HG03565 (cell line): Measurements from ENCODE around the gene LIPN.

ENCODE experiments used
- ATAC-seq: cut with Tn5 transposase; IDR thresholded peaks from one replicate; pipeline ENCODE4 v1.9.1; 2021; ENCODE audit warnings: mild to moderate bottlenecking, moderate library complexity; ENCODE audit not compliant: unreplicated experiment

The LIPN gene

DNA sequence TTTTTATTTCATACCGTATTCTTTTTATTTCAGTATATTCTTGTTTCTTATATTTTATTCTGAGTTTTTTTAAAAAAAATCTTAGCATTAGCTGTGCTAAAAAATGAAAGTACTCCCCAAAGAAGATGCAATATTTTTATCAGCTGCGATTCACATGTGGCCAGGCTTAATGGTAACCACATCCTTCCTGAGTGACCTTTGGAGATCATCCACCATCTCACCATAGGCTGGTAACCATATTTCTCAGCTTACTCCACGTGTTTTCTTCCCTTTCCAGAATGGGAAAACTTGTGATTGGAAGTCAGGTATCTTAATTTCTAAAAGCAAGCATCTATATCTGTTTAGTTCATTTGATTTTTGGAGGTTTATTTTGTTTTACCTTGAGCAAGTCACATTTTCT lies 23.9 kb downstream of the LIPN start:
- ATAC-seq = no peak

DNA sequence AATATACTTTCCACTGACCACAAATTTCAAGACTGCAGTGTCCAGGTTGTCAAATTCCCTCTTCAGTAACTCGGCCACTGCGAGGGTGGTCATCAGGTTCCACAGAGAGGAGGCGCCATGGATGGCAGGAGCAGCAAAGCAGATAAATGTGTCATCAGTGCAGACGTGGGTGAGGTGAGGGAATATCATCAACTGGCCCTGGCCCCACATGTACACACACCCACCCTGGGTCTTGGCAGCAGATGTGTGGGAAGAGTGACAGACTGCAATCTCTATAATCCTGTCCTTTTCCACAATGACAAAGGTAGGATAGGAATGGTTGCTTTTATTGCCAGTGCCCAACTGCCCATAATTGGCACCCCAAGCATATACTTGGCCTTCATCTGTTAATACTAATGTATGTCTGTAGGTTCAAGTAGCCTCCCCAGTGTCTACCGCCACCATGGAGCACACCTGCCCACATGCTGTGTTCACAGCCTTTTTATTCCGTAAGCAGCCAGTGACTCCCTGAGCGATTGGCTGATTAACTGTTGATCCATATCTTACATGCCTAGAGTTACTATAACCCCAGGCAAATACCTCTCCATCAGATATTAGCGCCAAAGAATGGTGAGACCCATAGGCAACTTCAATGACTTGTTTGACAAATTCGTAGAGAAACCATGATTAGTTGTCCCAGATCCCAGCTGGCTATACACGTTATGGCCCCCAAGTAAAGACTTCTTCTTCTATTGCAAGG lies 26.4 kb downstream of the LIPN start:
- ATAC-seq = no peak

DNA sequence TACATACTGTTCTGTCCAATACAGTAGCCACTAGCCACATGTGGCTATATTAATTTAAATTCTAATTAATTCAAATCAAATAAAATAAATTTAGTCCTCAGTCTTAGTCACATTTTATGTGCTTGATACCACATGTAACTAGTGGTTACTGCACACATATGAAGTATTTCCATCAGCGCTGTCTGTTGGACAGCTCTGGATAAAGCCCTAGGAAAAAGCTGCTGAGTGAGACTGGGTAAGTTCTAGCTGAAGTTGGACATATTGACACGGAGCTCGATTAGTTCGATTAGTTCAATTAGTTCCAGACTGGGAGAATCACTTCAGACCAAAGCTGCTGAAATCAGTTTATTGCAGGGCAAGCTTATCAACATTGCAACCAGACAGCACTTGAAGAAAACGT lies 27.6 kb downstream of the LIPN start:
- no peak for ATAC-seq

DNA sequence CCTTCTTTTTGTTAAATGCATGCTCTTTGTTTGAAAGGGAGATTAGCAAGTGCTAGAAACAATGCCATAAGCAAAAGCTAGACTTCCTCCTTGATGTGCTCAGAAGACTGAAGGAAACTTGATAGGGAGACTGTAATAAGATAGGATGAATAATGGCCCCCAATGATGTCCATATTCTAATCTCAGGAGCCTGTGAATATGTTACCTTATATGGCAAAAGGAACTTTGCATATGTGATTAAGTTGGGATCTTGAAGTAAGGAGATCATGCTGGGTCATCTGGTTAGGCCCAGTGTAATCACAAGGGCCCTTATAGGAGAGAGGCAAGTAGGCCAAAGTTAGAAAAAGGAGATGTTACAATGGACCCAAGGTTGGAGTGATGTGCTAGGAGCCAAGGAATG lies 29.1 kb downstream of the LIPN start:
- no peak for ATAC-seq

DNA sequence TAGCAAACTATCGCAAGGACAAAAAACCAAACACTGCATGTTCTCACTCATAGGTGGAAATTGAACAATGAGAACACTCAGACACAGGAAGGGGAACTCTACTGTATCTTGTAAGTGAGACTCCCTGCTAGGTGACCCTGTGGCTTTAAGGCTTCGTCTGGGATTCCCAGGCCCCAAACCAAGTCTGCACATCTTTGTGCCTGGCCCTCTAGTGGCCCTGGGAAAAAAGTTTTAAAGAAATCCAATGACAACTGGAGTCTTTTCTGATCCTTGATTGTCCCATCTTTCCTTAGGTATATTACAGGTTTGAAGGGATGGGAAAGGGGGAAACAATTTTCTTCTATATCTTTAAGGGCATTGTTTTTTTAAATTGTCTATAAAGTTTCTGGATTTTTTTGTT lies 32.1 kb downstream of the LIPN start:
- ATAC-seq = no peak

DNA sequence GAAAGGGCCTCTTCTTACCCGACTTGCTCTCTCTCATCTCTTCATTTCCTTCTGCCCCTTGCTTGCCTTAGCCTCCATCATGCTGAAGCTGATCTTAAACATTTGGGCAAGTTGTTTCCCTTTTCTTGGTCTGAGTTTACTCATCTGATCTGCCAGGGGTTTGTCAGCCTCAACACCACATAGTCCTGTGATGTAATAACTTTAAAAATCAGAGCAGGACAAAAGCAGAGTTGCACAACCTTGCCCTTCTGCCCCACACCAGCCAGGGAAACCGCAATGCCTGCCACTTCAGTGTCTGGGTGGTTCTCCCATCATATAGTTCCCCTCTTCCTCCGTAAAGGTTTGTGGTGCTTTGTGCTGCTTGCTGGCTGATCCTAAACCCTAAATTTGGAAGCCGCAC lies 32.8 kb downstream of the LIPN start:
- ATAC-seq = no peak

DNA sequence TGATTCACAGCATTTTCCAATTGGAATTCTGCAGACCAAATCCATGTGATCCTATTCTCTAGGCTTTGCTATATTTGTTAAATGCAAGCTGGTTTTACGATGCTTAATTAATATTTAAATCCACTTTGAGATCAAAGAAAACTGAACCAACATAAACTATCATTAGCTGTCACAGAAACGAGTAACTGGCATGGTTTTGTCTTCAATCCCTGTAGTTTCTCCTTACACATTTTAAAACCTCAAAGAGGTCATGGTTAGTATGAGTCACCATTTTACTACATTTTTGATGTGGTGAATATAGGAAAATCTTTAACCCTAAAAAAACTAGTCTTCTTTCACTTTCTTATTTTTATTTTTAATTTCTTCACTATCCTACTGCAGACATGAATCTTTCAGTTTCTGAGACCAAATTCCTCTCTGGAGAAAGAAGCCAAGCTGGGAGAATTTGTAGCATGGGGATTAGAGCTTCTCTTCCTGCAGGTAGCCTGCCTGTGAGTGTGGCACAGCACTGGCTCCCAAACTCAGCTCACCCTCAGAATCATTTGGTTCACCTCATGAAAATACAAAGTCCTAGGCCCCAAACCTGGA lies 34.0 kb downstream of the LIPN start:
- ATAC-seq = no peak

DNA sequence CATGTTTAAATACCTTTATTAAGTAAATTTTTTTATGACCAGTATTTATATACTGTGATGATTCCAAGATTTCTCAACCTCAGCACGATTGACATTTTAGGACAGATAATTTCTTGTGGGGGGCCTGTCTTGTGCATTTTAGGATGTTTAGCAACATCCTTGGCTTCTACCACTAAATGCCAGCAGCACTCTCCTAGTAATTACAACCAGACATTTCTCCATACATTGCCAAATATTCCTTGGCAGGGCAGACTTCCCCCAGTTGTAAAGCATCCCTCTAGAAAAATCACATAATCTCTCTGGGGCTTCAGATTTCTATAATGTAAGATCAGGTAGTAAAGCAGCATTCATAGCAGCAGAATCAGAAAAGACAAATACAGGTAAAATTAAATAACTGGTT lies 34.9 kb downstream of the LIPN start:
- no peak for ATAC-seq

DNA sequence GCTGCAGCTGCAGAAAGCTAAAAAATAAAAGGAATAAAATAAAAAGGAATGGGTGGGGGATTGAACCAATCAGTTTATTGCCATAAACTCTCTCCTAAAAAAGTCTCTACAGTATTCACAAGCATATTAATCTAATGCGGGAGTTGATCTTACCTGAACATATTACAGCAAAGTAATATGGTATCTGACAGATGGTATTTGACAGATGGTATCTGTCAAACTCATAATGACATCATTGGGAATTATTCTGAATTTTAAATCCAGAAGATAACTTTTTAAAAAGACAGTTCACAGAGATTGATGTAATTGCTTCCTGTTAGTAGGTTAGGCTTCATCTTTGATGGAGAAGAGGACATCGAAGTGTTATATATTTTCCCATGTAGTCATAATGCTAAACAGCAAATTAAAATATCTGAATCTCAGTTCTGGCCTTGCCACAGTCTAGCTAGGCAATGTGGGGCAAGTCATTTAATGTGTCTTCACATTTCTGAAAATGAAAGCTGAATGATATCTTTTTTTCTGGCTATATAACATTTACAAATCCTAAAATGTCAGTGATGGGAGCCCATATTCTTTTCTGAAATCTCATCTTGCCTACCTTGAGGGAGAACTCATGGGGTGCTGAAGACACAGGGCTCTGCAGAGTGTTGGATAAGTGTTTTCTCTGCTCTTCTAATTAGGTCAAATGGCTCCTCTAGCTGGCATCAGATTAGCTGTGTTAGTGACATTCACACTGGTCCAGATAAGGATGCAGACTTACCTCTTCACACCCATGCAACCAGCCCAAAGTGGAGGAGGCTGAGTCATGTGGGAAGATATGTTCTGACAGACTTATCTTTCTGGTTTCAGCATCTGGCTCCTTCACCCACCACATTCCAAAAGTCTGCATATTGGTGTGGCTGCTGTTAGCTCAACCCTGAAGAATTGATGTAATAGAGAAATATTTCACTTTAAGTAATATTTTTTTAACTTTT lies 40.6 kb downstream of the LIPN start:
- no peak for ATAC-seq

DNA sequence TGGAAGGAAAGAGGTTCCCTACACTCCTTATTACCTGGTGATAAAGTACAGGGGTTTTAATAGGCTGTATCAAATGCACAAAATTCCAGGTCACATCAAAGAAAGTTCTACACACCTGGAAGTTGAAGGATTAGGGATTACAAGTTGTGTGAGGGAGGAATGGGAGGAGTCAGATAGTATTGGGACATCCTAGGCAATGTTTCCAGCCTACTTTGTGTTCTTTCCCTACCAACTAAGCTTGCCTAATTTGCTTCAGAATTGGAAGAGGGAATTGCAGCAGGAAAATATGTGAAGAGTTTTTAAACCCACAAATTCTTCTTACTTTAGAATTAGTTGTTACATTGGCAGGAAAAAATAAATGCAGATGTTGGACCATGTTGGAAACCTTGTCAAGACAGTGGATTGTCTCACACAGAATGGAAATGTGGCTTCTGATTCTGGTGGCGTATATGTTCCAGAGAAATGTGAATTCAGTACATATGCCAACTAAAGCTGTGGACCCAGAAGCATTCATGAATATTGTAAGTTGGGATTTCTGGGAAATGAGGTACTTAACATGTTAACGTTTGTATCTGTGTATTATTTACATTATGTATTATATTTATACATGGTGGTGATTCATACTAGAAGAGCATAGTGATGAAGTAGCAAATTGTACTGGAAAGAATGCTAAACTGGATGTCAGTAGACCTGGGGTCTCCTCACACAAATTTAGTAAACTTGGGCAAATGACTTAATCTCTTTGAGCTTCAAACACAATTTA lies 42.9 kb downstream of the LIPN start, which contains the start of gene LIPM:
TSS of gene LIPM (plus strand) at position 208 of the 763 bp plus-strand sequence. CDS start at position 375, 167 bp downstream.
- no peak for ATAC-seq

DNA sequence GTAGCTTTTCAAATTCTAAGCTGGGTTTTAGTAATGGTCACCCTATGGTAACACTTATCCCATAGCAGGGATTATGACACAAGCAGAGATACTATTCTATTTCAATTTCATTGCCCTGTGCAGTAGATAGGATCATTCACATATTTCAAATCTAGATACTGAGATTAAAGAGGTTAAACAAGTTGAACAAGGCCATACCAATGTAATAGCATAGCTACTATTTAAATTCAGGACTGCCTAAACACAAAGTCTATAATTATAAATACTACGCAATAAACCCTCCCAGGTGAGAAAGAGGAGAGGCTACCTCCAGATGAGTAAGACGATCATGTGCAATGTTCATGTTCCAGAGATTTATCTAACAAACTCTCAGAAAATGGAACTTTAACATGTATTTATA lies 43.8 kb downstream of the LIPN start:
- ATAC-seq = no peak

DNA sequence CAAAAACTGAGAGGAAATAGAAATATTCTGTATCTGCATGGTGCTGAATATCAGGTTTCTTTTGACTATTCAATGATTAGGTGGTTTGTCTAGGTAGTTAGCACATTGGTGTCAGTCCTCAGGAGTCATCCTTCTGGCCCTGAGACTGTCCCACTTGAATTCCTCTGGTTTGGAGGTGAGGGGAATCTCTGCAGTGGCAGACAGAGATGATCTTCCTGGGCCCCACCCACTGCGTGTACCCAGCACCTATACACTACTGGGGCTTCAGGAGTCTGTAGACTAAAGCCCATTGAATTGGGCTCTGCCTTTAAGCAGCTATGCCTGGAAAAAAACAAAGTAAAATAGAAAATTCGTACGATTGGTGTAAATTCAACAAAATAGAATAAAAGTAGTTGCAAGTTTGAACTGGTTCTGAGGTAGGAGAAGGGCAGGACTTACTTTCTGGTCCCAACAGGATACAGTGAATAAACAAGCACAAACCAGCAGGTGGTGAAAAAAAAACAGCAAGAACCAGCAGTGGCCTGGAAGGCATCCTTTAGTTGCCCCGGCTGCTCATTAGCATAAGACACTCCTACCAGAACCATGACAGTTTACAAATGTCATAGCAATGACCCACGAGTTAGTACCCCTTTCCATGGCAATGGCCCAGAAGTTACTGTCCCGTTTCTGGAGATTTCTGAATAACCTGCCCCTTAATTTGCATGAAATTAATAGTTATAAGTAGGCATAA lies 44.4 kb downstream of the LIPN start:
- no peak for ATAC-seq

DNA sequence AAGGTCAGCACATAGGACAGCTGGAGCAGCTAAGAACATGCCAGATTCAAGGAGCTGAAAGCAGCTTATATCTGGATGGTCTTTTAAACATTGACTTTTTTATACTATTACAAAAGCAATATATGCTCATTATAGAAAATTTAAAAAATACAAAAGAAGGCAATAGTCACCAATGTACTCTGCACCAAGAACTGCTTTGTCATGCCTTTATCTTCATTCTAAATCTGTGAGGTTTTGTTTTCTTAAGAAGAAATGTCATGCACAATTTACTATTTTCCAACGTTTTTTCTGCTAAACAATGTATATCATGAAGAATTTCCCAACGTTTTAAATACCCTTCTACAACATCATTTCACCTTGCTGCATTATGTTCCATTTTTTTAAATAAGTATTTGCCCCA lies 45.5 kb downstream of the LIPN start:
- no peak for ATAC-seq

DNA sequence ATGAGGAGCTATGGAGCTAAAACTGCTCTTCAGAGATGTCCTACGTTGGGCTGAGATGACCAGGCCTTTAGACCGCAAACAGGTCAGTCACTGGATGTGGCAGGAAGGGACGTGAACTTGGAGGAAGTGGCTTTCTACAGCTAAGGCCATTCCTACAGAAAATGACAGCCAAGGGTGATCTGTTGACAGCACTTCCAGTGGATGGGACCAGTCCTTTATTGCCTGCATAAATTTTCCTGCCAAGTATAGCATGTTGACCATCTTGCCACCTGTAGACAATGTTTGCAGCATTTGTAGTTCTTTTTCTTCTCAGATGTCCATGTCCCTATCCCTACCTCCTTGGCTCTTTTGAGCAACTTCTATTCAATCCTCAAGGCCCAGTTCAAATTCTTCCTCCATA lies 46.1 kb downstream of the LIPN start:
- ATAC-seq = no peak

DNA sequence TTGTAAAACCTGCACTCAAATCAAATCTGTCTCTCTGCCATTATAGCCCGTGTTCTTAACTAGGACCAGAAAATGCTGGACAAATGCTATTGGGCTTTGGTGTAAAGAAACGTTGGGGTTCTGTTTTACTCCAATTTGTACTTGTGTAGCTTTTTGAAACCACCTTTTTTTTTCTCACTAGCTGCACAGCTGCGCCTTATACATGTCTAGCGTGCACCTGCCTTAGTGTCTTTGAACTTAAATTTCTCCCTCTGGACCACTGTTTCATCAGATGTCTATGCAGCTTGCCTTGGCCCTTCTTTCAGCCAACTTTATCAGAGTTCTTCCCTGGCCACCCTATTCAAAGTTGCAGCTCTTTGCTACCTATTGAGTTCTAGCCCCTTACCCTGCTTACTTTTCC lies 49.8 kb downstream of the LIPN start:
- no peak for ATAC-seq

DNA sequence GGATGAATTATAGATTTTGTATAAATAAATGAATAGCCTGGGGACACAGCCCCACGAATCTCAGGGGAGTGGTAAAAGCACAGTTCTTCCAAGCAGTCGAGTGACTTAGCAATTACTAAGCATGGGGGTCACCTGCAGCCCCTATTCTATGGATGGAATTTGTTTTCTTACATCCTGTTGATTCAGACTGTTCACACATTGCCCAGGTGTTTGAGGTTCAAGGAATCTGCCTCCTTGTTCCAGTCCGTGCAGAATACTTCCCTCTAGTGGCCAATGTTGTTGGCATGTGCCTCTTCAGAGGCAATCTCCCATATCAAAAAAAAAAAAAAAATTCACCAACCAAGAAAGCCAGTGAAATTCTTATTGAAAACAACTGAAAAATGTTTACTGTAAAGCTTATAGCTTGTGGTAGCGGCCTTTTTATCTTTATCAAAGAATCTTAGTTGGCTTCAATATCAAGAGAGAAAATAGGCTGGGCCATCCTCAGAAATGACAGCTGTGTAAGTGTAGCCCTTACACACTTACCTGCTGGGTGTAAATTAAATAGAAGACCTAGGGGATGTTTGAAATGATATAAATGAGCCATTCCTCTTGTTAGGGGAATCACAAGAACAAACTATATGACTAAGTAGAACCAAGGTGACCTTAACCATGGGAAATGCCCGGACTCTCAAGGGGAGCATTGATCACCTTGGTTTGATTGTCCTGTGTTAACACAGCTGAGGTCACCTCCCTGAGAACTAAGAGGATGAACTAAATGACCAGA lies 50.6 kb downstream of the LIPN start:
- no peak for ATAC-seq

DNA sequence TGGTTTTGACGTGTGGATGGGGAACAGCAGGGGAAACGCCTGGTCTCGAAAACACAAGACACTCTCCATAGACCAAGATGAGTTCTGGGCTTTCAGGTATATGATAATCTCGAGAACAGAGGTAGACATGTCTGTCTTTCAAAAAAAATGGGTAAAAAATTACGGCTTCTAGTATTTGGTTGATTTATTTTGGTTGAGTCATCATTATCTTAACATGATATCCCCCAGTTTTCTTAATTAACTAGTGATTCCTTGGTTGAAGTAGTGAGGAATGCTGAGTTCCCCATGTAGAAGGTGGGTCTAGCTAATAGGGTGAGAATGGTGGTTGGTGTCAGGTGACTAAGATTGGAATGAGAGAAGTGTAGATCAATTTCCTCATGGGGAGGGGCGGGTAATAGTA lies 53.4 kb downstream of the LIPN start:
- ATAC-seq = no peak

DNA sequence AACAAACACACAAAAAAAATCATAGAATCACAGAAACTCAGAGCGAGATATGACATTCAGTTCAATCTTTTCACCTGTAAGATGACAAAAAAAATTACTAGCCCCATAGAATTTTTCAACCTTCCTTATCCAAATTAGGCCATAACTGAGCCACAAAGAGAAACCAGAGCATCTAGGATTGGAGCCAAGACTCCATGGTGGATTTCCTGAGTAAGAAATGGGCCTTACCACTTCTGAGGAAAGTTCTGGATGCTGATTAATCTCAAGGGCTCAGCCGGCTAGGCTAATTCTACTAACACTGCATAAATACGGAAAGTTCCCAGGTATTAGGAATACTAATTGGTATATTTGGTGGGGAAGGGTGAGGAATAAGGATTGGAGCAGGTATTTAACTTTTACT lies 59.5 kb downstream of the LIPN start:
- no peak for ATAC-seq

DNA sequence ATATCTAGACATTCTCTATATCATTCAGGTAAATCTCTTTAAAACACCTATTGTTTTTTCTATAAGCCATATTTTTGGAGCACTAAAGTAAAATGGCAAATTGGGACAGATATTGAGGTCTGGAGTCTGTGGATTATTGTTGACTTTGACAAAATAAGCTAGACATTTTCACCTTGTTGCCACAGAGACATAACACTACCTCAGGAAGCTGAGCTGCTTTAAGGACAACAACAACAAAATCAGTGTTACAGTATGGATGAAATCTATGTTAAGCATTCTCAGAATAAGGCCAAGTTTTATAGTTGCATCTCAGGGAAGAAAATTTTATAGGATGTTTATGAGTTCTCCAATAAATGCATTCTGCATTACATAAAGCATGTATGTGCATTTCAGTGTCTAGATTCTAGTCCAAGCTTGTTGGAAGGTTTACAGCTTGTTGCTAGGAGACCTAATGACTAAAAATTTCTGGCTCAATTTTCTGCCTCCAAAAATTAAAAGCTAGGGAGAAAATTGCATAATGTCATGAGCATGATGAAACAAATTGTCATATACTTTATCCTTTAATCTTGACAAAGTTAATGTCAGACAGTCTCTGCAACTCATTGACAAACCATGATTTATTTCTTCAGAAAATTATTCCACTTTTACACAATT lies 61.1 kb downstream of the LIPN start:
- ATAC-seq = no peak
